Lower lobe of right lung (tissue), 2 donors: ENCODE data around the gene ALDH1A3. TPM values are rescaled to one million over a fixed set of nuclear protein-coding genes. Genes with fewer than 3 reads are reported as not detected.

Experiments used
- ATAC-seq, 2 donors: fragments of 200-7000 bp; cut with Tn5 transposase; one replicate each; pipeline ENCODE4 v1.9.1; 2020 to 2022; ENCODE audit warnings: mild to moderate bottlenecking in 2 of 2, moderate library complexity in 2 of 2
- DNase-seq: peaks from one replicate; pipeline ENCODE4 v3.0.0-alpha.2; 2020
- H3K27ac ChIP-seq: fragments of 200-600 bp; one replicate; pipeline ENCODE4 v1.8.0; 2022
- H3K27me3 ChIP-seq: fragments of 200-600 bp; one replicate; pipeline ENCODE4 v1.8.0; 2022; ENCODE audit warnings: low read depth
- H3K36me3 ChIP-seq: fragments of 200-600 bp; one replicate; pipeline ENCODE4 v1.8.0; 2022; ENCODE audit warnings: mild to moderate bottlenecking
- H3K4me1 ChIP-seq: fragments of 200-600 bp; one replicate; pipeline ENCODE4 v1.8.0; 2022
- H3K4me3 ChIP-seq: fragments of 200-600 bp; one replicate; pipeline ENCODE4 v1.8.0; 2022; ENCODE audit warnings: mild to moderate bottlenecking
- H3K9me3 ChIP-seq: fragments of 200-600 bp; one replicate; pipeline ENCODE4 v1.8.0; 2022
- CTCF ChIP-seq: fragments of 200-600 bp; IDR thresholded peaks from one replicate; pipeline ENCODE4 v1.8.0; 2022; ENCODE audit warnings: antibody characterized with exemption, mild to moderate bottlenecking
- intact Hi-C: fragments of 100-400 bp; cut with DNase I; formaldehyde crosslinking; loops from one replicate; pipeline ENCODE4 v1.11.0; 2022
- total RNA-seq: library from RNA; stranded (reverse); fragmentation: NEBNext Ultra II Directional; extraction: Animal tissue kit (Norgen Biotek cat#: 25700); gene quantifications from one replicate; pipeline ENCODE4 v1.2.1, GENCODE V29; 2021
- donor health status: DM: no; HTN: yes; CAD: no; lungs with severe emphysema.

Gene ALDH1A3
- total RNA-seq, 1 donor from 2014 or later: 9.7 TPM

GRCh38 chr15:100880897-100881242, 1.2 kb downstream of the ALDH1A3 start:
- no peak for TF ChIP-seq CTCF

GRCh38 chr15:100881573-100882336, 2.1 kb downstream of the ALDH1A3 start:
- peaks cover 54% of the 10 kb centered on the region for H3K27me3 ChIP-seq
- intact Hi-C loops: no loop called here
- ATAC-seq (no peak), DNase-seq (no peak)
- H3K27ac ChIP-seq: no peak overlapping the region
- no peak overlapping the region for H3K4me3 ChIP-seq
- H3K4me1 ChIP-seq: peaks cover 12% of the 10 kb centered on the region
- no peak for TF ChIP-seq CTCF
- H3K36me3 ChIP-seq: no peaks in the 10 kb centered on the region
- no peaks in the 10 kb centered on the region for H3K9me3 ChIP-seq

More at GRCh38 chr15:100880897-100881242, 1.2 kb downstream of the ALDH1A3 start:
- H3K4me1 ChIP-seq: peaks cover 12% of the 10 kb centered on the region
- no peaks in the 10 kb centered on the region for H3K9me3 ChIP-seq
- H3K27me3 ChIP-seq: peaks cover 54% of the 10 kb centered on the region
- DNase-seq (no peak), ATAC-seq (no peak)
- H3K4me3 ChIP-seq: peak overlapping the region; percentile 50
- H3K36me3 ChIP-seq: no peaks in the 10 kb centered on the region
- intact Hi-C loops: no loop called here
- no peak overlapping the region for H3K27ac ChIP-seq

- no peak for TF ChIP-seq CTCF
- Histone ChIP-seq H3K36me3 (no peaks in the 10 kb centered on the region), H3K4me1 (peaks cover 17% of the 10 kb centered on the region), H3K27me3 (peaks cover 37% of the 10 kb centered on the region), H3K27ac (no peak overlapping the region), H3K4me3 (no peak overlapping the region), H3K9me3 (no peaks in the 10 kb centered on the region)
- ATAC-seq (no peak), DNase-seq (no peak)
- intact Hi-C loops: no loop called here
Measured at GRCh38 chr15:100885116-100885515, 5.5 kb downstream of the ALDH1A3 start.

GRCh38 chr15:100885811-100886210, 6.2 kb downstream of the ALDH1A3 start:
- H3K9me3 ChIP-seq: no peaks in the 10 kb centered on the region
- TF ChIP-seq CTCF: no peak
- DNase-seq (no peak), ATAC-seq (no peak)
- no peaks in the 10 kb centered on the region for H3K36me3 ChIP-seq
- H3K27me3 ChIP-seq: peaks cover 31% of the 10 kb centered on the region
- H3K4me3 ChIP-seq: no peak overlapping the region
- H3K27ac ChIP-seq: no peak overlapping the region
- H3K4me1 ChIP-seq: peaks cover 10% of the 10 kb centered on the region
- intact Hi-C loops: no loop called here

GRCh38 chr15:100887211-100887913, 7.7 kb downstream of the ALDH1A3 start:
- no peak for TF ChIP-seq CTCF
- no peak for DNase-seq
- H3K4me3 ChIP-seq: no peak overlapping the region
- H3K27me3 ChIP-seq: peaks cover 33% of the 10 kb centered on the region
- no peak overlapping the region for H3K27ac ChIP-seq
- H3K4me1 ChIP-seq: peaks cover 10% of the 10 kb centered on the region
- ATAC-seq: no peak
- H3K36me3 ChIP-seq: no peaks in the 10 kb centered on the region
- intact Hi-C loops: no loop called here
- no peaks in the 10 kb centered on the region for H3K9me3 ChIP-seq
